CD4-positive, alpha-beta T cell treated with Interleukin-15 for 4 hours (primary cell): ENCODE data around the gene MRPS18B.
"Not testable (repeated sequence)": the region's sequence is repeated elsewhere in the genome, so short reads cannot be mapped to it uniquely, and the experiment has no call there.

Source experiments
- DNase-seq: peaks from one replicate; pipeline ENCODE4 v3.0.0-alpha.2; 2020; ENCODE audit warnings: low spot score

The MRPS18B gene

DNA sequence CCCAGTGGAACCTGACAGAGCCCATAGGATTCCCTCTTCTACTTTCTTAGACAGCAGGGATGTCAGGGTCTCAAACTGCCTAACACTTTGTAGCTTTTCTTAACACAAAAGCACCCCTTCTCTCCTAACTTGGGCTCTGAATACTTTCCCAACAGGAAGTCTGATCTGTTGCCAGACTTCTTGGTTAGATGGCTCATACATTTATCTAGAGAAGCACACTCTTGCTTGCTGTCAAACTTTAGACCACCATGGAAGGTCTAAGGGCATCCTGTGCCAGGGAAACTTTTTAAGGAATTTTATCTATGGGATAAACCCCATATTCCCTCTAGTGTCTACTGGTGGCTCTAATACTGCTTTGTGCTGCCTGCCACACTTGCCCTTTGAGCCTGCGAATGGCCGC lies 26.0 kb downstream of the MRPS18B start:
- DNase-seq: no peak

DNA sequence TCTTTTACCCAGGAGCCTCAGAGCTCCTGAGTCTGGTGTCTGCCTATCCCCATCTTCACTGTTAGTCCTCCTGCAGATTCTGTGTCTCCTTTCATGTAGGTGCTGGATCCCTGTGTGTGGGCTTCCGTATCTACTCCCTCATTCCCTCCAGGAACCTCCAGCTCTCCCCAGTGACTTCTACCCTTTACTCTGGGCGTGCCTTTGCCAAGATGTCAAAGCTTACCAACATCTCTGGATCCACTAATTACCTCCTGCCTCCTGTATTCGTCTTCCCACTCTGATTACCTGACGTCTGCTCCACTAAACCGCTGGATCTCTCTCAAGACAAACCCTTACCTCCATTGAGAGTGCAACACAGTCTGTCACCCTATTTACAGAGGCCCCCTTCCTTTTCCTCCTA lies 27.1 kb downstream of the MRPS18B start:
- no peak for DNase-seq

DNA sequence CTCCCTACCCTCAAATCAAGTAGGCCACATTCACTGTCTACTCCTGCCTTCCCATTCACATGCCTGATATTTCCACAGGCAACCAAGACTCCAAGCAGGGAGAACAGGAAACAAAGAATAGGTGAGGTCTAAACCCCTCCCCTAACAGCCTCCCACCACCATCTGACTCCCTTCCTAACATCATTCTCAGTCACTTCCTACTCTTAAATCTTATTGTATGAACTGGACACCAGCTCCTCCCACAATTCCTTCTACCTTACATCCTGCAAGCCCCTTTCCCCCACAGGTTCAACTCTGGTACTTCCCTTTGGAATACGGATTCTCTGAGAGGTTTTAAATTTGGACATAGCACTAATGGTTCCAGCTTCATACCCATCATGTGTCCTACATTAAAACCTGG lies 28.3 kb downstream of the MRPS18B start:
- no peak for DNase-seq

DNA sequence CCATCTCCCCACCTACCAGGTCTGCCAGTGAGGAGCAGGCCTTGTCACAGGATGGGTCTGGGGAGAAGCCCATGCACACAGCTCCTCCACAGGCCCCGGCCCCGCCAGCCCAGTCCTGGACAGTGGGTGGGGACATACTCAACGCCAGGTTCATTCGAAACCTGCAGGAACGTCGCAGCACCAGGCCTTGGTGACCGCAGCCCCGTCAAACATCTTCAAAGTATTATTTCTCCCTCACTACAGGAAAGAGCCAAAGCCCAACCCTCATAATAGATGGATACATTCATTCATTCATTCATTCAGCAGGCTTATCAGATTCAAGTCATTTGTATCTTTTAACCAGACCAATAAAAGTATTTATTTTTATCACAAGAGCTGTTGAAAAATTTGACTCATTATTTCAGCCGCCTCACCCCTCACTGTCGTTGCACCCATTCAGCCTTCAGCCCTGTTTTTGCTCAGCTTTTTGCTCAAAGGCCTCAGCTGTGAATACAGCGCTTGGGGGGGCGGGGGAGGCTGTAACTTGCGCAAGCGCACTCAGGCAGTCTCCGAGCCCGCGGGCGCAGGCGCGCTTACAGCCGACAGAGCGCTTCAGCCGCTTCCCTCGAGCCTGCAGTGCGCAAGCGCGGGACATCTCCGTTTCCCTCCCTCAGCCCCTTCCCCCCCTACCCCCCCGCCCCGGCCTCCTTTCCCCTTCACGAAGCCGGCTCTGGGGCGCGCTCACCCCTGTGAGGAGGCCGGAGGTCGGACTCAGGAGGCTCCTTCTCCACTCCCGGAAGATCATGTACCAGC lies 29.0 kb downstream of the MRPS18B start, which contains the start of gene C6orf136:
C6orf136 (plus strand) TSS at position 684 of the 792 bp plus-strand sequence; CDS start at position 783, 99 bp downstream.
- peak; percentile 95 for DNase-seq

DNA sequence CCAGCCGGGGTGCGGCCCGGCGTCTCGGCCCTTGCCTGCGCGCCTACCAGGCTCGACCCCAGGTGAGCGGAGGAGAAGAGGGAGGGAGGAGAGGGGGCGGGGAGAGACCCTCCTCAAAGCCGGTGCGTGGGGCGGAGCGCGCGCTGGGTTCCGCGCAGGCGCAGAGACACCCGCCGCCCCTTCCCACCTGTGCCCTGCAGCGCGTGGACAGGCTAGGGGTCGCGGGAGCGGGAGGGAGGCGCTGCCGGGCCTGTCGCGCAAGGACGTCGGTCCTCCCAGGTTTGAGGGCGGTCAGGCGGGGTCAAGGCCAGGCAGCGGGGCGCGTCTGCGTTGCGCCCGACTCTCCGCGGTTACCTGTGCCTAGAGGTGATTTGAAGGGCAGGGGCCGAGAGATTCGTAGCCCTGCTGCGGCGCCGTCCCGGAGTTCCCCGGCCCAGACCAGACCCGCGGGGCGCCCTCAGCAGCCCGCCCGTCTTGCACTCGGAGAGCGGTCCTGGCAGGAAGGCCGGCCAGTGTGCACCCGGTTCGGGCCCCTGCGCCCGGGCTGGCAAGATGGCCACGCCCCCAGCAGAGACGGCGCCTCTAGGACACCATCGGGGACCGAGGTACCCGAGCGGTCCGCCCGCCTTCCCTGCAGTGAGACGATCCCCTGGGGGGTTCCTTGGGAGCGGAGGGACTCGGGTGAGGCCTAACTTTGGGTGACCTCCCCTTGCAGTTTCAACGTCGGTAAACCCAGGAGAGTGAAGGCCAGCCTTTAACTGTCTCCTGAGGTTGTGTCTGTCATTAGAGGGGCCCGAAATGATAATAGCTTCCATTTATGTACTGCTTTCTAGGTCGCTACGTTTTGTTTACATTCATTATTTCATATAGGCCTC lies 29.8 kb downstream of the MRPS18B start:
- DNase-seq: peak; percentile 62

DNA sequence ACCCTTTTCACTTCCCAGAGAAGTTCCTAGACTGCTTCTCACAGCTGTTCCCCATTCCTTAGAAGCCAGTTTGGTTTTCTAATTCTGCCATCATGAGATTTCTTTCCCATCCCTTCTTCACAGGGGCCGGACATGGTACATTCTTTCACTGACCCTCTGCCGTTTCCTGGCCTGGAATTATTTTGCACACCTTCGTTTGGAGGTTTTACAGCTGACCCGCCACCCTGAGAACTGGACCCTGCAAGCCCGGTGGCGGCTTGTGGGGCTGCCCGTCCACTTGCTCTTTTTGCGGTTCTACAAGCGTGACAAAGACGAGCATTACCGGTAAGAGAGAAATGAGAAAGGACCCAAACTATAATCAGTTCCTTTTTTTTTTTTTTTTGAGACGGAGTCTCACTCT lies 33.5 kb downstream of the MRPS18B start:
- DNase-seq: no peak

DNA sequence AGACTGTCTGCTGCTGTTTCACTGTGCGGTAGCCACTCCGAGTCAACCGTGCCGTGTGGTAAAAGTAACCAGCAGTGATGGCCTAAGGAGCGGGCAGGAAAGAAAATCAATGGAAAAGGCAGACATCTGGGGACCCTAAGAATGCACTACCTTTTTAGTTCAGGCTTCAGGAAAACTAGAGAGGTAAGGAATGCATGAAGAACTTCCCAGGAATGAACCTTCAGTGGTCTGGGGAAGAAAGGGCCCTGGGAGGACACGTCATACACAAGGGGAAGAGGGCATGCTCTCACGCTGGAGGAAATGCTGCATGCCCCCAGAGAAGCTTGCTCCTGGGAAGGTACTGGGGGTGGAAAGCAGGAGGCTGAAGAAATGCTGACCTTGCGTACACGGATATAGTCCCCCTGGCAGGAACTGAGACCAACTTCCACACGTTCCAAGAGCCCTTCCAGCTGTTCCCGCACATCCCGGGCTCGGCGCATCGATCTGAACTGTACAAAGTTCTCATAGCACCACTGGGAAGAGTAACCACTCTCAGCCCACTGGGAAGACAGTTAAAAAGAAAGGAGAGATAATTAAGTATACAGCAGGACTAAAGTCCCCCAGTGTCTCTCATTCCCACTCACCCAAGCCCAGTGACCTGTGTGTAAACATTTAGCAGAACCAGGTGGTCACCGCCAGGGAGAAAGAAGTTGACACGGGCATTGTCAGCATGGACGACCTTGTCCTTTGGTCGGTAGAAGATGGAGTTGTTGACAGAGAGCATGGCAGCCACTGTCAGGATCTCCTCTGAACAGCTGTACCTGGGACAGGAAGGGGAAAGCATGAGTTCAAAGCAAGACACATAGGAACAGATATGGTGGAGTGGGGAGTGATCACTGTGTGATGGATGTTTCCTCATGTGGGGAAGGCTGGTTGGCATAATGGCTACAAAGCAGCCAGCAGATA lies 37.4 kb downstream of the MRPS18B start:
- no peak for DNase-seq

DNA sequence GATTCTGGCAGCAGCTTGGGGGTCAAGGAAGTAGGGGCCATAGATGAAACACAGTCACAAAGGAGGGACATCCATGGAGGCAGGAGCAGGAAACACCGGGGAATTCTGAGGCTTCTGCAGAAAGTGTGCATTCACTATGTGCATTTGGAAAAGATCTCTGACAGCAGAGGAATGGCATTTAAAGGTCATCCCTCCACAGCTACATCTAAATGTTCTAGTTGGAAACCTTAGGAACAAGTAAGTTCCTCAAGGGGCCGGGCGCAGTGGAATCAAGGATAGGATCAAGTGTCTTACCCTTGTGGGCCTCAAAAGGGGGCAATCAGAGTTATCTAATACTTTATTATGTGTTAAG lies 38.1 kb downstream of the MRPS18B start:
- DNase-seq: no peak

DNA sequence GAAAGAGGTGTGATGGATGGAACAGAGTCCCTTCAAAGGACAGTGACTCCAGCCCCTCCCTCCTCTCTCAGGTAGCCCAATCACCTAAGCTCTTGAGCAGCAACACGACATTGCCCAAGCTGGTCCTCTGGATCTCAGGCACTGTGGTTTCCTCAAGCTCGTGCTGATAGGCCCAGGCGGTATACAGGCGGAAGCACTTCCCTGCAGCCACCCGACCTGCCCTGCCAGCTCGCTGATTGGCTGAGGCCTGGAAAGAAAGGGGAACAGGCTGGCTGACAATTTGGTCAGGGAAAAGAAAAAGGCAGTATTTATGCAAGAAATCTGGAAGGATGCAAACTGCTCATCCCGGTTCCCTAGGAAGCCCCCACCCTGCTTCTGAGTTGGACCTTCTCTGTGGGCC lies 38.9 kb downstream of the MRPS18B start:
- no peak for DNase-seq

DNA sequence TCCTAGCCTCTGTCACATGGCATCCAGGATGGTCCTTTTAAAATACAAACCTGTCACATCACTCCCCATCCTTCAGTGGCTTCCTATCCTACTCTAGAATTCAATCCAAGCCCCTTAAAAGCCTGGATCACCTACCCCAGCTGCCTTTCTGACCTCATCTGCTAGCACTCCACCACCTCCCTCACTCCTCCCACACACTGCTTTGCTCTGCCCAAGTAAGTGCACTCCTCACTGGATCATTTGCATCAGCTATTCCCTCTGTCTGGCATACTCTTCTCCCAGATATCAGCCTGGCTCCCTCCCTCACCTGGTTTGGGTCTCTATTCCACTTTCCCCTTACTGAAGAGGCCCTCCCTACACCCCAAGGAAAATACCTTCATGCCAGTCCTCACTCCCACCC lies 39.8 kb downstream of the MRPS18B start:
- DNase-seq: no peak

DNA sequence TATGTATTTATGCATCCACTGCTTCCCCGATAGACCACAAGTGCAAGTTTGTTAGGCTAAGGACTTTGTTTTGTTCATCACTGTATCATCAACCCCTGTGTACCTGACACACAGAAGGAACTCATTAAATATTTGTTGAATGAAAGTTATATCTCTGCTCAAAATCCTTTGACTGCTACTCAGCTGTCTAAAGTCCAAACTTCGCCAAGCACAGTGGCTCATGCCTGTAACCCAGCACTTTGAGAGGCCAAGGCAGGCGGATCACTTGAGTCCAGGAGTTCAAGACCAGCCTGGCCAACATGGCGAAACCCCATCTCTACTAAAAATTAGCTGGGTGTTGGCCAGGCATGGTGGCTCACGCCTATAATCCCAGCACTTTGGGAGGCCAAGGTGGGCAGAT lies 40.3 kb downstream of the MRPS18B start:
- DNase-seq: not testable (repeated sequence)

DNA sequence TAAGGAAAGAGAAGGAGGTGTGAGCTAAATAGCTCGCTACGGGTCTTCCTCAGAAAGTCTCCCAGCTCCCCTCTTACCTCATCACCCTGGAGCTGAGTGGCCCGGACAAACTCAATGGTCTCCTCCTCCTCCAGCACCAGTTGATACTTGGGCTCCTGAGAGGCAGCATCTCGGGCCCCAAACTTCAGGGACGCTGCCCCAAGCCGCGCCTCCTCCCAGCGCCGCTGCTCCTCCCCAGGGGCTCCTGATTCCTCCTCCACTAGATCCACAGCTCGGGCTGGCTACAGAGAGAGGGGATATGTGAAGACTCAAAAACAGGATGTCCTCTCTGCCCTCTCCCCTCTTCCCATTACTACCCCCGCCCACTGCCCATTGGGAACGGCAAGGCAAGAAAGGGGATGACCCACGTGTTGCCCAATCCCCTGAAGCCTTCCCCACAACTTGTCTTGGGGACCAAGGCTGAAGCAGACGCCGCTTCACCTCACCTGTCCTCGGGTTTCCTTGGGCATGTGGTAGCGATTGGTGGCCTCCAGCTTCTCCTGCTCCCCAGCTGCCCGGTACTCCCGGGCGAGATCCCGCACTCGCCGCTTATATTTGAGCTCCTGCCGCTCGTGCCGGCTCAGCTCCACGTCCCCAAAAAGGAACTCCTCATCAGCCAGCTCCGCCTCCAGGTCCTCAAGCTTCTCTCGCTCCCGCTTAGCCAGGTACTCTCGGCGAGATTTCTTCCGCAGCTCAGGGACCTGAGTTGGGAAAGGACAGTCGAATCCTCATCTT lies 47.5 kb downstream of the MRPS18B start:
- DNase-seq: no peak

DNA sequence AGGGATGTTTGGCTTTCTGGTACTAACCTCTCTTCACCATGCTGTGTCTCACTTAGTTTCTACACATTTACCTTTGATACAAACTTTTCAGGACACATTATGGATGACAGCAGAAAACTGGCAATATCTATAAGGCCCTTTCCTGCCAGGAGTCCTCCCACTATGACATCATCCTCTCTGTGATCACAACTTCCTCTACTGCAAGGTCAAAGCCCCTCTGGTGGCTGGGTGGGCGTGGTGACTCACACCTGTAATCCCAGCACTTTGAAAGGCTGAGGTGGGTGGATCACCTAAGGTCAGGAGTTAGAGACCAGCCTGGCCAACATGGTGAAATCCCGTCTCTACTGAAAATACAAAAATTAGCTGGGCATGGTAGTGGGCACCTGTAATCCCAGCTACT lies 48.7 kb downstream of the MRPS18B start:
- DNase-seq: not testable (repeated sequence)

DNA sequence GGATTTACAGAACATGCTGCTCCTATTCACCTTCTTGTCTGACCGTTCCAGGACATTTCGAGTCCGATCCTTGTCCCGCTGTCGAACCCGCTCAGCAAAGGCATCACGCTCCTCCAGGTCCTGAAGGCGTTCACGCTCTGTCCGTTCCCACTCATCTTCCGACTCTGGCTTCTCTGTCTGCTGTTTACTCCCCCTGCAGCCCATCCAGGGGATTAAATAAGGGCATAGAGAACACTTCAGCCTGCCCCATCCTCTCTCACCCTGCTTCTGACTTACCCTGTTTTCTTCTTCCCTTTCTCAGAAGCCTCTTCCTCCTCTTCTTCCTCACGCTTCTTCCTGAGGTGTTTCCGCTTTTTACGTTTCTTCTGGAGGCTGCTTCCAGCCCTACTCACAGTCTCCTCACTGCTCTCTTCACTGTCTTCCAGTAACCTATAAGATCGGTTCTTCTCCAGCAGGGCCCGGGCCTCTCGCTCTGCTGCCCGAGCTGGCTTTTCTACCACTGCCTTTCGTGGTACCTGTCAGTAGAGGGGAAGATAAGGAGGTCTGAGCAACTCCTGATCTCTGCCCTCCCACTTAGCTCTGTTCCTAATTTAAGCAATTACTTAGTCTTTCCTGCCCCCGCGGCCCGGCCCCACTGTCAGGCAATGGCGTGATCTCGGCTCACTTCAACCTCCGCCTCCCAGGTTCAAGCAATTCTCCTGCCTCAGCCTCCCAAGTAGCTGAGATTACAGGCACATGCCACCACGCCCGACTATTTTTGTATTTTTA lies 53.3 kb downstream of the MRPS18B start:
- DNase-seq: no peak

DNA sequence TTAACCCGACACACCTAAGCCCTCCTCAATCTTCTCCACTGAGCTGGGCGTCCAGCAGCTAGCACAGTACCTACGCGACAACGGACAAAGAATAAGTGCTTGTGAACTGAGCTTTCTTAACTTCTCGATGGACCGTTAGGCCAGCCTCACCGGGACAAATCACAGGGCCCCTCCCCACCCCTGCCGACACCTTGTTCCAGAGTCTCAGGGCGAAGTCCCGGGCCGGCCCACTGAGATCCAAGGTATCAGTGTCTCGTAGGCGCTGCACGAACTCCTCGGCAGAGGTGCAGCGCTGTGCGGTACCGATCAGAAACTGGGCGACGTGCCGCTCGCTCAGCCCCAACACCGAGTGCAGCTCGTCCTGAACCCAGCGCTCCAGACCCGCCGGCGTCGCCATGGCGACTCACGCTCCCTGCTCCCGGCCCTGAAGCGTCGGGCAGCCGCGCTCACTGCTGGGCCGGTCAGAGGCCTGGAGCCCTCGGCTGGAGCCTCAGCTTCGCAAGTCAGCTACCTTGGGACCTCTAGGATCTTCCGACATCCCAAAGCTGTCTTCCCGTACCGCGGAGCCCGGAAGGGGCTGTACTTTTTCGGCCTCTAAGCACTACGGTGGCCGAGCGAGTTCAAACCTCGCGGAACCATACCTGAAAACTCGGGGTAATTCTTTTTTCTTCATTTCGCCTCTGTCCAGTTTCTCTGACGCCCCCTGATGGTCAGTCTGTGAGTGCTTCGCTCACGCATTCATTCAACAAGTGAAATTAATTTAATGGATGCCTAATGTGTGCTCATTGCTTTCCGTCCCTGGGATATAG lies 55.0 kb downstream of the MRPS18B start, which contains the start of gene DHX16:
DHX16 (minus strand) TSS at position 562 of the 809 bp plus-strand sequence; CDS start at position 397, 165 bp downstream.
- peak; percentile 96 for DNase-seq
